H1 (cell line): ENCODE data around the gene TRIM10. TPM values are rescaled to one million over a fixed set of nuclear protein-coding genes. Genes with fewer than 3 reads are reported as not detected.

Source experiments
- CTCF ChIA-PET: fragments of 300-600 bp; sonication (Branson Sonifier 250); formaldehyde crosslinking; loops from one replicate; lab custom pipeline; 2021; ENCODE audit not compliant: partially characterized antibody; lab: Charles Lee
- POLR2A ChIA-PET: fragments of 300-600 bp; sonication (Branson Sonifier 250); formaldehyde crosslinking; loops from one replicate; lab custom pipeline; 2021; ENCODE audit warnings: inconsistent platforms; ENCODE audit not compliant: partially characterized antibody; lab: Charles Lee
- DNase-seq, 2 experiments: peaks; one replicate each; pipeline versions ENCODE4 v3.0.0 to v3.0.0-alpha.2; 2010 to 2022; ENCODE audit warnings: low spot score in 2 of 2, low read depth in 1 of 2, mixed read lengths in 1 of 2
- FAIRE-seq: peaks from 2 replicates; lab custom pipeline; 2011; peaks lifted over from hg19 to GRCh38; lab: Jason Lieb, UNC
- H2AFZ ChIP-seq: 2 replicates; pipeline ENCODE4 v1.8.1; 2012; ENCODE audit warnings: low read length, inconsistent platforms
- H2AK5ac ChIP-seq: 2 replicates; pipeline ENCODE4 v1.6.1; 2013; ENCODE audit warnings: low read depth, low read length
- H2BK120ac ChIP-seq: replicated peaks from 2 replicates; pipeline ENCODE3; 2013; ENCODE audit warnings: low read depth, low read length, inconsistent platforms
- H2BK12ac ChIP-seq: 2 replicates; pipeline ENCODE4 v1.6.1; 2013; ENCODE audit warnings: low read depth, low read length
- H2BK15ac ChIP-seq: 2 replicates; pipeline ENCODE4 v1.6.1; 2013; ENCODE audit warnings: low read length
- H2BK20ac ChIP-seq: 2 replicates; pipeline ENCODE4 v1.6.1; 2013; ENCODE audit warnings: low read length
- H2BK5ac ChIP-seq: 2 replicates; pipeline ENCODE4 v1.6.1; 2013; ENCODE audit warnings: low read depth, low read length
- H3K14ac ChIP-seq: 2 replicates; pipeline ENCODE4 v1.6.1; 2013; ENCODE audit warnings: inconsistent platforms; ENCODE audit not compliant: insufficient read length
- H3K18ac ChIP-seq: 2 replicates; pipeline ENCODE4 v1.6.1; 2013; ENCODE audit warnings: low read length; ENCODE audit errors: extremely low read depth
- H3K23ac ChIP-seq: 2 replicates; pipeline ENCODE4 v1.6.1; 2013; ENCODE audit warnings: inconsistent platforms; ENCODE audit not compliant: insufficient read length
- H3K23me2 ChIP-seq: 2 replicates; pipeline ENCODE4 v1.6.1; 2013; ENCODE audit warnings: low read depth, low read length
- H3K27ac ChIP-seq: 2 replicates; pipeline ENCODE4 v1.6.1; 2011; ENCODE audit warnings: low read depth, low read length, inconsistent platforms
- H3K27me3 ChIP-seq, 4 experiments: replicated peaks in 1 of 4; 1 replicate in 1 of 4; 2 replicates in 3 of 4; pipeline versions ENCODE4 v1.6.1 to v1.8.1; 2011 to 2013; ENCODE audit warnings: low read length in 3 of 4, mild to moderate bottlenecking in 3 of 4, inconsistent platforms in 2 of 4, mixed read lengths in 2 of 4, moderate library complexity in 1 of 4; ENCODE audit not compliant: control insufficient read depth in 3 of 4, insufficient read depth in 3 of 4; ENCODE audit errors: extremely low read depth in 1 of 4
- H3K36me3 ChIP-seq, 4 experiments: 2 replicates each; pipeline versions ENCODE4 v1.6.1 to v1.8.1; 2011 to 2013; ENCODE audit warnings: mild to moderate bottlenecking in 4 of 4, low read length in 3 of 4, moderate library complexity in 2 of 4, control low read depth in 1 of 4, inconsistent platforms in 1 of 4; ENCODE audit not compliant: insufficient read depth in 4 of 4, control insufficient read depth in 2 of 4
- H3K4ac ChIP-seq: replicated peaks from 2 replicates; pipeline ENCODE3; 2013; ENCODE audit warnings: low read length, low read depth, mixed read lengths, inconsistent platforms; ENCODE audit not compliant: insufficient read length
- H3K4me1 ChIP-seq, 4 experiments: replicated peaks in 1 of 4; 1 replicate in 1 of 4; 2 replicates in 3 of 4; pipeline versions ENCODE4 v1.6.1 to v1.8.1; 2011 to 2013; ENCODE audit warnings: low read length in 3 of 4, inconsistent platforms in 2 of 4, mixed read lengths in 1 of 4; ENCODE audit not compliant: insufficient read depth in 4 of 4, control insufficient read depth in 3 of 4
- H3K4me2 ChIP-seq, 2 experiments: 2 replicates each; pipeline versions ENCODE4 v1.6.1 to v1.8.1; 2011 to 2013; ENCODE audit warnings: low read depth in 2 of 2, low read length in 2 of 2, control low read depth in 1 of 2, inconsistent platforms in 1 of 2, mild to moderate bottlenecking in 1 of 2; ENCODE audit not compliant: insufficient read depth in 1 of 2
- H3K4me3 ChIP-seq, 4 experiments: fragments of 200-600, 300-600 bp in 1 of 4; sonication (generic), shearing (Covaris generic), sonication (Bioruptor Twin) in 1 of 4; 2 replicates each; pipeline versions ENCODE4 v1.5.1 to v1.8.1; 2011 to 2016; ENCODE audit warnings: low read length in 4 of 4, low read depth in 3 of 4, control low read depth in 2 of 4, inconsistent platforms in 2 of 4, mild to moderate bottlenecking in 2 of 4, mixed read lengths in 1 of 4, moderate library complexity in 1 of 4; ENCODE audit not compliant: insufficient read depth in 2 of 4; ENCODE audit errors: extremely low read depth in 1 of 4
- H3K56ac ChIP-seq: replicated peaks from 2 replicates; pipeline ENCODE3; 2013; ENCODE audit warnings: low read depth, mild to moderate bottlenecking, mixed read lengths, low read length, inconsistent platforms; ENCODE audit not compliant: insufficient read length
- H3K79me1 ChIP-seq: 2 replicates; pipeline ENCODE4 v1.6.1; 2013; ENCODE audit warnings: low read depth, low read length, control low read depth
- H3K79me2 ChIP-seq, 2 experiments: 2 replicates each; pipeline versions ENCODE4 v1.6.1 to v1.8.1; 2012 to 2013; ENCODE audit warnings: low read length in 2 of 2, mild to moderate bottlenecking in 2 of 2, inconsistent platforms in 1 of 2; ENCODE audit not compliant: insufficient read depth in 2 of 2, control insufficient read depth in 1 of 2
- H3K9ac ChIP-seq, 4 experiments: replicated peaks in 1 of 4; 1 replicate in 1 of 4; 2 replicates in 3 of 4; pipeline versions ENCODE4 v1.6.1 to v1.8.1; 2011 to 2013; ENCODE audit warnings: low read depth in 3 of 4, low read length in 3 of 4, control low read depth in 2 of 4, mild to moderate bottlenecking in 2 of 4, moderate library complexity in 2 of 4, inconsistent platforms in 1 of 4; ENCODE audit errors: extremely low read depth in 1 of 4
- H3K9me3 ChIP-seq, 2 experiments: 2 replicates each; pipeline versions ENCODE4 v1.6.1 to v1.8.1; 2012 to 2013; ENCODE audit warnings: mild to moderate bottlenecking in 2 of 2, moderate library complexity in 2 of 2, control low read depth in 1 of 2, inconsistent platforms in 1 of 2, low read depth in 1 of 2, low read length in 1 of 2, mixed read lengths in 1 of 2; ENCODE audit not compliant: insufficient read depth in 2 of 2
- H4K20me1 ChIP-seq, 2 experiments: replicated peaks in 1 of 2; 2 replicates each; pipeline versions ENCODE3 to v1.8.1; 2011 to 2013; ENCODE audit warnings: inconsistent platforms in 2 of 2, low read length in 2 of 2, mild to moderate bottlenecking in 1 of 2; ENCODE audit not compliant: insufficient read depth in 2 of 2, control insufficient read depth in 1 of 2
- H4K5ac ChIP-seq: 2 replicates; pipeline ENCODE4 v1.6.1; 2013; ENCODE audit warnings: low read length, low read depth, mixed read lengths, inconsistent platforms; ENCODE audit not compliant: insufficient read length
- H4K8ac ChIP-seq: 2 replicates; pipeline ENCODE4 v1.8.0; 2013; ENCODE audit warnings: mild to moderate bottlenecking, moderate library complexity, low read length, inconsistent platforms; ENCODE audit not compliant: insufficient read depth; ENCODE audit errors: extremely low read depth
- H4K91ac ChIP-seq: replicated peaks from 2 replicates; pipeline ENCODE3; 2013; ENCODE audit warnings: low read length, mixed read lengths, inconsistent platforms; ENCODE audit not compliant: insufficient read length
- ATF3 ChIP-seq: IDR thresholded peaks from 2 replicates; pipeline ENCODE4 v1.6.1; 2011; ENCODE audit warnings: low read depth, mild to moderate bottlenecking, low read length; ENCODE audit not compliant: insufficient read depth
- BCL11A ChIP-seq, 2 experiments: IDR thresholded peaks; one replicate each; pipeline ENCODE4 v1.6.1; 2011; ENCODE audit warnings: low read depth in 2 of 2, low read length in 2 of 2, mild to moderate bottlenecking in 2 of 2
- CHD1 ChIP-seq: IDR thresholded peaks from 2 replicates; pipeline ENCODE4 v1.6.1; 2012; ENCODE audit warnings: low read depth, low read length, improper control_type of control experiment
- CHD2 ChIP-seq: IDR thresholded peaks from 2 replicates; pipeline ENCODE4 v1.6.1; 2012; ENCODE audit warnings: low read length, improper control_type of control experiment
- CTBP2 ChIP-seq: IDR thresholded peaks from 2 replicates; pipeline ENCODE4 v1.7.0; 2011; ENCODE audit warnings: borderline replicate concordance, mild to moderate bottlenecking, moderate library complexity, mixed read lengths, low read length; ENCODE audit not compliant: insufficient read depth, insufficient read length
- HDAC6 ChIP-seq: IDR thresholded peaks from one replicate; pipeline ENCODE4 v1.7.1; 2012; ENCODE audit warnings: low read depth, mild to moderate bottlenecking, inconsistent platforms, low read length, moderate library complexity
- NANOG ChIP-seq: IDR thresholded peaks from 2 replicates; pipeline ENCODE4 v1.6.1; 2011; ENCODE audit warnings: low read length, low read depth, mild to moderate bottlenecking, inconsistent platforms; ENCODE audit not compliant: insufficient read depth, poor library complexity, severe bottlenecking
- NRF1 ChIP-seq: IDR thresholded peaks from 2 replicates; pipeline ENCODE4 v1.6.1; 2011; ENCODE audit warnings: mild to moderate bottlenecking, low read depth, low read length, improper control_type of control experiment
- RFX5 ChIP-seq: IDR thresholded peaks from 2 replicates; pipeline ENCODE4 v1.6.1; 2011; ENCODE audit warnings: low read depth, low read length, improper control_type of control experiment, borderline replicate concordance
- SRF ChIP-seq: IDR thresholded peaks from 2 replicates; pipeline ENCODE4 v1.6.1; 2011; ENCODE audit warnings: mild to moderate bottlenecking, low read depth, low read length, moderate library complexity
- TAF1 ChIP-seq: IDR thresholded peaks from 2 replicates; pipeline ENCODE4 v1.6.1; 2011; ENCODE audit warnings: mild to moderate bottlenecking, low read depth, low read length
- WGBS, 2 experiments: shearing (Covaris generic) in 1 of 2; methylation state at CpG; one replicate each; pipeline versions ENCODE4 v1.1.6 to v1.1.7; 2013 to 2015; ENCODE audit warnings: low lambda C conversion rate in 2 of 2, mixed read lengths in 2 of 2, inconsistent platforms in 1 of 2, low coverage in 1 of 2, missing lambda C conversion rate in 1 of 2; ENCODE audit not compliant: insufficient replicate concordance in 2 of 2, insufficient coverage in 1 of 2, insufficient read length in 1 of 2; ENCODE audit errors: extremely low coverage in 1 of 2, missing lambda C conversion rate in 1 of 2; 5-methylcytosine and 5-hydroxymethylcytosine counted together
- polyA plus RNA-seq, 7 experiments: library from polyadenylated mRNA; depleted of rRNA in 3 of 7; stranded (reverse) in 5 of 7; unstranded in 2 of 7; fragments of >200 nt in 5 of 7; fragments of 200-250 nt in 2 of 7; gene quantifications; 1 replicate in 5 of 7; 2 replicates in 1 of 7; 4 replicates in 1 of 7; pipeline versions ENCODE4 v1.2.1 to v1.2.3, GENCODE V29; 2011 to 2013; ENCODE audit warnings: missing spikeins in 2 of 7, mixed read lengths in 2 of 7
- total RNA-seq: library from RNA; stranded (reverse); fragmentation: NEBNext Ultra II Directional; extraction: Animal tissue kit (Norgen Biotek cat#: 25700); gene quantifications from 2 replicates; pipeline ENCODE4 v1.2.1, GENCODE V29; 2021

TRIM10 gene
- total and polyA plus RNA-seq, 2 of the 8 experiments (the other 6 are each of a cell fraction or from before 2014, with no cell fraction given): 0.06 TPM; not detected in 1

- no peak overlapping the region for H2BK12ac ChIP-seq
- CTCF ChIA-PET: interaction anchor here (0.6 to 6.9 kb wide), 8 partner anchors 8 to 116 kb away, joined by 3 to 50 read pairs (median 4); partner anchors contain the start of gene TRIM40
- H3K9ac ChIP-seq: no peak overlapping the region
- H3K79me2 ChIP-seq: no peaks in the 10 kb centered on the region
- no peak overlapping the region for H3K4me3 ChIP-seq
- H3K9me3 ChIP-seq: no peaks in the 10 kb centered on the region
- H3K27me3 ChIP-seq: peaks cover 0 to 4% (median 1%) of the 10 kb centered on the region in 4 experiments; a peak in 4 of 7 replicates
- H2AK5ac ChIP-seq: no peak overlapping the region
- H2BK15ac ChIP-seq: no peak overlapping the region
- no peak overlapping the region for H3K14ac ChIP-seq
- FAIRE-seq: no peak
- H2BK5ac ChIP-seq: no peak overlapping the region
- POLR2A ChIA-PET: no interaction called here
- no peak overlapping the region for H2AFZ ChIP-seq
- no peak overlapping the region for H3K4me2 ChIP-seq
- H4K8ac ChIP-seq: no peak overlapping the region
- no peak overlapping the region for H3K23ac ChIP-seq
- no peak for DNase-seq
- H4K20me1 ChIP-seq: no peaks in the 10 kb centered on the region
- H3K4me1 ChIP-seq: no peaks in the 10 kb centered on the region
- TF ChIP-seq SRF (no peak), ATF3 (no peak), CHD1 (no peak), HDAC6 (no peak), NRF1 (no peak), NANOG (no peak), RFX5 (no peak), TAF1 (no peak), CTBP2 (no peak), BCL11A (IDR thresholded peaks at IDR 0.05; ENCODE audit: low read depth in 2 of 2, low read length in 2 of 2) (no peak), CHD2 (no peak)
- H2BK20ac ChIP-seq: no peak overlapping the region
- no peak overlapping the region for H3K56ac ChIP-seq
- H3K36me3 ChIP-seq: no peaks in the 10 kb centered on the region
- H3K4ac ChIP-seq: no peak overlapping the region
- no peak overlapping the region for H2BK120ac ChIP-seq
- no peak overlapping the region for H3K27ac ChIP-seq
- no peak overlapping the region for H4K5ac ChIP-seq
- 79% methylated on average over 12 of the region's 12 CpGs; no CpG with 5 or more reads in 1 of the 2 experiments for WGBS, 2 experiments
- H3K23me2 ChIP-seq: peaks cover 2% of the 10 kb centered on the region; the same call in 1 of the 2 replicates
- H4K91ac ChIP-seq: no peak overlapping the region
- no peak overlapping the region for H3K18ac ChIP-seq
- no peaks in the 10 kb centered on the region for H3K79me1 ChIP-seq
Observed at GRCh38 chr6:30154709-30155519, 6.1 kb downstream of the TRIM10 start.
